ENCODE measurements around the gene VWC2. TPM values are rescaled to one million over a fixed set of nuclear protein-coding genes. Genes with fewer than 3 reads are reported as not detected.
"Not testable (repeated sequence)": the region's sequence is repeated elsewhere in the genome, so short reads cannot be mapped to it uniquely, and the experiment has no call there.

VWC2 gene
- total RNA-seq, 4 donors from 2014 or later: under 0.01 to 0.34 (median 0.22) TPM

GRCh38 chr7:49840751-49841405, 67.4 kb downstream of the VWC2 start:
- no peak overlapping the region for H3K4me3 ChIP-seq (ENCODE audit: low read depth, poor library complexity, severe bottlenecking)

GRCh38 chr7:49845626-49846025, 72.2 kb downstream of the VWC2 start:
- DNase-seq (ENCODE audit: low spot score in 2 of 2): no peak
- no peak overlapping the region for H3K4me3 ChIP-seq (ENCODE audit: low read depth, poor library complexity, severe bottlenecking)
- TF ChIP-seq POLR2A (IDR thresholded peaks at IDR 0.05) (no peak), CTCF (IDR thresholded peaks at IDR 0.05) (no peak)
- WGBS, 2 donors: 50 to 60% methylated on average over 5 of the region's 5 CpGs
- intact Hi-C loops (cut with DNase I; ENCODE audit: low total_unique reads): no loop called here

More at GRCh38 chr7:49840751-49841405, 67.4 kb downstream of the VWC2 start:
- DNase-seq (ENCODE audit: low spot score in 2 of 2): no peak
- TF ChIP-seq POLR2A (IDR thresholded peaks at IDR 0.05): no peak
- TF ChIP-seq CTCF (IDR thresholded peaks at IDR 0.05): no peak
- WGBS, 2 donors: 87 to 88% methylated on average over 5 of the region's 5 CpGs
- intact Hi-C loops (cut with DNase I; ENCODE audit: low total_unique reads): no loop called here

DNA sequence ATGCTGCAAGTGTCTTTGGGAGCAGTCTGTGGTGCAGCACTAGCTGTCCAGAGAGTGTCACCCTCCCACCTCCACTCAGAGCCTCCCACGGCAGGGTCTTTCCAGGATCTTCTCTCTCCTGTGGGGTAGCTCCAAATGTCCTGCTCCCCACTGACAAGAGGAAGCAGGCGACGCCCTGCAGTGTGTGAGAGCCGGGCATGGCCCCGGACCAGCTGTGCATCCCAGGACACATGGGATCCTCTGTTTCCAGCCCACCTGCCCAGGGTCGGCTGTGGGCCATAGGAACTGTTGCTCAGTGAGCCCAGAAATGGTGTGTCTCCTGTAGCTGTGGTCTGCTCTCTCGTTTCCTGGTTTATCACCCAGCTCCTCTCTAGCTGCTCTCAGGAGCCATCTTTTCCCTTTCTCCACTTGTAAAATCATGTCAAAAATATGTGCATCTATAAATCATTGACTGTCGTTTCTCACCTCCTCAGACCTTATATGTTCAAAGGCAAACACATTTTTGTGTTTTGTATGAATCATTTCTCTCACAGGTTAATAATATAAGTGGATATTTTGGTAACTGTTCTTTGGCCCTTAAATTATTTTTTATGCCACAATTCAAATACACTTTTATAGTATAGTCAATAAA, 74.9 kb downstream of the VWC2 start:
- intact Hi-C loops (cut with DNase I; ENCODE audit: low total_unique reads): no loop called here
- 61 to 64% methylated on average over 8 of the region's 8 CpGs for WGBS, 2 donors
- DNase-seq (ENCODE audit: low spot score in 2 of 2): no peak
- TF ChIP-seq POLR2A (IDR thresholded peaks at IDR 0.05) (no peak), CTCF (IDR thresholded peaks at IDR 0.05) (no peak)
- no peak overlapping the region for H3K4me3 ChIP-seq (ENCODE audit: low read depth, poor library complexity, severe bottlenecking)

DNA sequence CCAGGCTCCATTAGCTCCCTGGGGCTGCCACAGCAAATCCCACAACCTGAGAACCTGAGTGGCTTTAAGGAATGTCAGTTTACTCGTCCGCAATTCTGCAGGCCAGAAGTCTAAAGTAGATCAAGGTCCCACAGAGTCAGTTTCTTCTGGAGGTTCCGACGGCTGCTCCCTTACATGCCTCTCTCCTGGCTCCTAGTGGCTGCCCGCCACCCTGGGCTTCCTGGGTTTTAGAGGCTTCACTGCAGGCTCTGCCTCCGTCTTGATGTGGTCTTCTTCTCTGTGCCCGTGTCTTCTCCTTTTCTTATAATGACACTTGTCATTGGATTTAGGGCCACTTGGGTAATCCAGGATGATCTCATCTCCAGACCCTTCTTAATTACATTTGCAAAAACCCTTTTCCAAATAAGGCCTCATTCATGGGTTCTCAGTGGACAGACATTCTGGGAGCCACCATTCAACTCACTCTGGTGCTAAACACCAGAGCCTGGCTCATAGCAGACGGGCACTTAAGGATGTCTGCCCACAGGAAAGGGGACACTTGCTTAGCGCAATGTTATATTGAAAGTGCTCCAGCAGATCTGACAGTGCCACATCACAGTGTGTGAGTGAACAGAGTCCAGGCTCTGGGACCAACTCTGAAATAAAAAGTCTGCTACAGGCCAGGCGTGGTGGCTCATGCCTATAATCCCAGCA, 77.6 kb downstream of the VWC2 start:
- intact Hi-C loops (cut with DNase I; ENCODE audit: low total_unique reads): no loop called here
- no peak overlapping the region for H3K4me3 ChIP-seq (ENCODE audit: low read depth, poor library complexity, severe bottlenecking)
- no peak for DNase-seq (ENCODE audit: low spot score in 2 of 2)
- no peak for TF ChIP-seq CTCF (IDR thresholded peaks at IDR 0.05)
- 82 to 86% methylated on average over 10 of the region's 10 CpGs for WGBS, 2 donors

DNA sequence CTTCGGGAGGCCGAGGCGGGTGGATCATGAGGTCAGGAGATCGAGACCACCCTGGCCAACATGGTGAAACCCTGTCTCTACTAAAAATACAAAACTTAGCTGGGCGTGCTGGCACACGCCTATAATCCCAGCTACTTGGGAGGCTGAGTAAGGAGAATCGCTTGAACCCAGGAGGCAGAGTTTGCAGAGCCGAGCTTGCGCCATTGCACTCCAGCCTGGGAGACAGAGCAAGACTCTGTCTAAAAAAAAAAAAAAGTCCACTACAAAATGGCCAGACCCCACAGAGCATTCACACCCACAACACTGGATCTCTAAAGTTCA, 78.1 kb downstream of the VWC2 start:
- intact Hi-C loops (cut with DNase I; ENCODE audit: low total_unique reads); H3K4me3 ChIP-seq (ENCODE audit: low read depth, poor library complexity, severe bottlenecking); DNase-seq (ENCODE audit: low spot score in 2 of 2): not testable (repeated sequence)
- 93 to 96% methylated on average over 9 of the region's 9 CpGs for WGBS, 2 donors

DNA sequence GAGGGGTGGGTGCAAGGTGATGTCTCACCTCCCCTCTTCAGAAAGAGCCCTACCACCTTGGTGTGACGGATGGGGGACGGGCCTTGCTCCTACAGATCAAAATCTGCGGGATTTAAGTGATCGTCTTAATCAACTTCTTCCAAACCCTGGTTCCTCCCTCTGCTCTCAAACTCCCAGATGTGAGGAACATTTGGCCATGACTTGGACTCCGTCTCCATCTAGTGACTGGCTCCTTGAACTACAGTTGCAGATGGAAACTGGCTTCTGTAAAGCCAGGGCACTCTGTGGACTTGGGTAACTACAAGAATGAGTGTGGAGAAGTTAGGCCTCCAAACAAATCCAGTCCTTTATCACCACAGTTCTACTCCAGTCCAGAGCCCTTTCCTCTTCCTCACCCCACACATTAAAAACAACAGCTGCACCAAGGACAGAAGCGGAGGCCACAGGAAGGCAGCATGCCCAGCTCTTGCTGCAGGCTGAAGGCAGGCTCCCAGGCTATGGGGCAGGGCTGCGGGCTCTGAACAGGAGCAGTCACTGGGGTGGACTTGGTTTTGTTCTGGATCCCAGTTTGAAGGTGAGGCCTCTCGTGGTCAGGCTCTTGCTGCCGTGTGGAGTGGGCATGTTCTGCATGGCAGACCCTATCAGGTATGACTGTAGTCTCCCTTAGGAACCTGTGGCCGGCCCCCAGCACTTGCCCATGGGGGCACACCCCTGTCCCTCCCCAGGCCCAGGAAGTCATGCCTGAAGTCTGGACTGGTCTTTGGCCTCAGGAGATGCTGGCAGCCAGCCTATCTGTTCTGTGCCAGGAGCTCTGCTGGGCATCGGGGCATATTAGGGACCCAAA, 79.4 kb downstream of the VWC2 start:
- DNase-seq (ENCODE audit: low spot score in 2 of 2): peak; percentile 41 to 83
- no peak overlapping the region for H3K4me3 ChIP-seq (ENCODE audit: low read depth, poor library complexity, severe bottlenecking)
- TF ChIP-seq CTCF (IDR thresholded peaks at IDR 0.05): no peak
- TF ChIP-seq POLR2A (IDR thresholded peaks at IDR 0.05): no peak
- whole genome bisulfite sequencing, 2 donors: 46 to 49% methylated on average over 11 of the region's 11 CpGs
- intact Hi-C loops (cut with DNase I; ENCODE audit: low total_unique reads): no loop called here

Measured in lower leg skin (tissue), 4 donors.